Upper lobe of right lung (tissue), 1 donor: Measurements from ENCODE around the gene PTPRN2. TPM values are rescaled to one million over a fixed set of nuclear protein-coding genes. Genes with fewer than 3 reads are reported as not detected.

ENCODE experiments used
- ATAC-seq: fragments of 200-7000 bp; cut with Tn5 transposase; one replicate; pipeline ENCODE4 v1.9.1; 2020; ENCODE audit warnings: mild to moderate bottlenecking, moderate library complexity
- DNase-seq: peaks from one replicate; pipeline ENCODE4 v3.0.0-alpha.2; 2020
- H3K27ac ChIP-seq: fragments of 200-600 bp; one replicate; pipeline ENCODE4 v1.8.0; 2022
- H3K27me3 ChIP-seq: fragments of 200-600 bp; one replicate; pipeline ENCODE4 v1.8.0; 2022; ENCODE audit warnings: mild to moderate bottlenecking
- H3K36me3 ChIP-seq: fragments of 200-600 bp; one replicate; pipeline ENCODE4 v1.8.0; 2022
- H3K4me1 ChIP-seq: fragments of 200-600 bp; one replicate; pipeline ENCODE4 v1.8.0; 2022
- H3K4me3 ChIP-seq: fragments of 200-600 bp; one replicate; pipeline ENCODE4 v1.8.0; 2022; ENCODE audit warnings: mild to moderate bottlenecking
- H3K9me3 ChIP-seq: fragments of 200-600 bp; one replicate; pipeline ENCODE4 v1.8.0; 2022
- CTCF ChIP-seq: fragments of 200-600 bp; IDR thresholded peaks from one replicate; pipeline ENCODE4 v1.8.0; 2022; ENCODE audit warnings: antibody characterized with exemption
- intact Hi-C: fragments of 100-400 bp; cut with DNase I; formaldehyde crosslinking; loops from one replicate; pipeline ENCODE4 v1.11.0; 2022
- total RNA-seq: library from RNA; stranded (reverse); fragmentation: NEBNext Ultra II Directional; extraction: Animal tissue kit (Norgen Biotek cat#: 25700); gene quantifications from one replicate; pipeline ENCODE4 v1.2.1, GENCODE V29; 2021
- donor health status: DM: no; HTN: yes; CAD: no; lungs with severe emphysema.

Gene PTPRN2
- total RNA-seq, 1 donor from 2014 or later, result 4.9 TPM

GRCh38 chr7:157554393-157555238 is 1033.0 kb downstream of the PTPRN2 start:
- intact Hi-C loops, result no loop called here
- no peak overlapping the region for H3K27ac ChIP-seq
- H3K9me3 ChIP-seq, result no peaks in the 10 kb centered on the region
- no peak overlapping the region for H3K4me3 ChIP-seq
- H3K27me3 ChIP-seq, result no peaks in the 10 kb centered on the region
- DNase-seq, result peak; percentile 38
- no peak for ATAC-seq
- no peaks in the 10 kb centered on the region for H3K4me1 ChIP-seq
- H3K36me3 ChIP-seq, result no peaks in the 10 kb centered on the region
- no peak for TF ChIP-seq CTCF

GRCh38 chr7:157553256-157553655 is 1034.4 kb downstream of the PTPRN2 start:
- Histone ChIP-seq H3K4me3 (no peak overlapping the region), H3K4me1 (no peaks in the 10 kb centered on the region), H3K27me3 (no peaks in the 10 kb centered on the region), H3K36me3 (no peaks in the 10 kb centered on the region), H3K9me3 (no peaks in the 10 kb centered on the region), H3K27ac (no peak overlapping the region)
- ATAC-seq, result no peak
- TF ChIP-seq CTCF, result no peak
- intact Hi-C loops, result no loop called here
- DNase-seq, result peak; percentile 23

- Histone ChIP-seq H3K9me3 (no peaks in the 10 kb centered on the region), H3K4me1 (no peaks in the 10 kb centered on the region), H3K4me3 (no peak overlapping the region), H3K27ac (no peak overlapping the region), H3K27me3 (no peaks in the 10 kb centered on the region), H3K36me3 (no peaks in the 10 kb centered on the region)
- TF ChIP-seq CTCF, result no peak
- ATAC-seq (no peak), DNase-seq (peak; percentile 27)
- intact Hi-C loops, result no loop called here
Measured at GRCh38 chr7:157552295-157552993, 1035.2 kb downstream of the PTPRN2 start.

GRCh38 chr7:157551325-157552070 is 1036.1 kb downstream of the PTPRN2 start:
- Histone ChIP-seq H3K27me3 (no peaks in the 10 kb centered on the region), H3K4me3 (no peak overlapping the region), H3K4me1 (no peaks in the 10 kb centered on the region), H3K36me3 (no peaks in the 10 kb centered on the region), H3K9me3 (no peaks in the 10 kb centered on the region), H3K27ac (no peak overlapping the region)
- TF ChIP-seq CTCF, result no peak
- intact Hi-C loops, result no loop called here
- DNase-seq (peak; percentile 31), ATAC-seq (no peak)

- no peaks in the 10 kb centered on the region for H3K36me3 ChIP-seq
- DNase-seq, result peak; percentile 40
- intact Hi-C loops, result no loop called here
Measured at GRCh38 chr7:157550300-157551275, 1037.0 kb downstream of the PTPRN2 start.

More at GRCh38 chr7:157550300-157551275, 1037.0 kb downstream of the PTPRN2 start:
- no peak for TF ChIP-seq CTCF
- H3K27ac ChIP-seq, result no peak overlapping the region
- no peaks in the 10 kb centered on the region for H3K9me3 ChIP-seq
- no peak overlapping the region for H3K4me3 ChIP-seq
- no peak for ATAC-seq
- no peaks in the 10 kb centered on the region for H3K27me3 ChIP-seq
- no peaks in the 10 kb centered on the region for H3K4me1 ChIP-seq
